HG03095 (cell line): ENCODE results near the gene TNFRSF12A.

Experiments used
- ATAC-seq: cut with Tn5 transposase; IDR thresholded peaks from one replicate; pipeline ENCODE4 v1.9.1; 2021; ENCODE audit warnings: moderate library complexity; ENCODE audit not compliant: unreplicated experiment

TNFRSF12A gene, protein sequence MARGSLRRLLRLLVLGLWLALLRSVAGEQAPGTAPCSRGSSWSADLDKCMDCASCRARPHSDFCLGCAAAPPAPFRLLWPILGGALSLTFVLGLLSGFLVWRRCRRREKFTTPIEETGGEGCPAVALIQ

DNA sequence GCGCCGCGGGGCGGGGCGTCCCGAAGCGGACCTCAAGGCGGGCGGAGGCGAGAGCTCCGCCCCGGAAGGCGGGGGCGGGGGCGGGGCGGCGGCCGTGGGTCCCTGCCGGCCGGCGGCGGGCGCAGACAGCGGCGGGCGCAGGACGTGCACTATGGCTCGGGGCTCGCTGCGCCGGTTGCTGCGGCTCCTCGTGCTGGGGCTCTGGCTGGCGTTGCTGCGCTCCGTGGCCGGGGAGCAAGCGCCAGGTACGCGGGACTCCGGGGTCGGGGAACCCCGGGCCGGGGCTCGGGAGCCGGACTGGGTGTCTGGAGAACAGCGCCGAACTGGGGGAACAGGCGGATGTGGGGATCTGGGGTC lies at the start of gene TNFRSF12A:
Gene TNFRSF12A, plus strand, starts transcription at position 122 of the 357 bp plus-strand sequence. Its CDS starts 30 bp downstream, at position 152.
- ATAC-seq = no peak

- no peak for ATAC-seq
Observed at GRCh38 chr16:2970563-2970962, 49.6 kb upstream of the TNFRSF12A start.

DNA sequence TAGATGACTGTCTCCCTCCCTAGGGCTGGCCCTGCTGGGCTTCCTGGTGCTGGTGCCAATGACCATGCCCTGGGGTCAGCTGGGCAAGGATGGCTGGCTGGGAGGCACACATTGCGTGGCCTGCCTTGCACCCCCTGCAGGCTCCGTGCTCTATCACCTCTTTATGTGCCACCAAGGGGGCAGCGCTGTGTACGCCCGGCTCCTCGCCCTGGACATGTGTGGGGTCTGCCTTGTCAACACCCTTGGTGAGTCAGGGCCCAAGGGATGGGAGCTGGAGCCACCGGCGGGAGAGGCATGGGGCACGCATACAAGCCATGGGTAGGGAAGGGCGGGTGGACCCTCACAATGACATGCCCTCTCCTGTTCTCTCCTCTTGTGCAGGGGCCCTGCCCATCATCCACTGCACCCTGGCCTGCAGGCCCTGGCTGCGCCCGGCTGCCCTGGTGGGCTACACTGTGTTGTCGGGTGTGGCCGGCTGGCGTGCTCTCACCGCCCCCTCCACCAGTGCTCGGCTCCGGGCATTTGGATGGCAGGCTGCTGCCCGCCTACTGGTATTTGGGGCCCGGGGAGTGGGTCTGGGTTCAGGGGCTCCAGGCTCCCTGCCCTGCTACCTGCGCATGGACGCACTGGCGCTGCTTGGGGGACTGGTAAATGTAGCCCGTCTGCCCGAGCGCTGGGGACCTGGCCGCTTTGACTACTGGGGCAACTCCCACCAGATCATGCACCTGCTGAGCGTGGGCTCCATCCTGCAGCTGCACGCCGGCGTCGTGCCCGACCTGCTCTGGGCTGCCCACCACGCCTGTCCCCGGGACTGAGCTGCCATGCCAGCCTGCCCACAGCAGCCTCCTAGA lies 48.8 kb upstream of the TNFRSF12A start:
- ATAC-seq = no peak

- ATAC-seq = no peak
Observed at GRCh38 chr16:2971985-2972784, 48.0 kb upstream of the TNFRSF12A start.

GRCh38 chr16:2973093-2973492 lies 47.1 kb upstream of the TNFRSF12A start:
- no peak for ATAC-seq

- no peak for ATAC-seq
Observed at GRCh38 chr16:2973605-2974318, 46.4 kb upstream of the TNFRSF12A start.

GRCh38 chr16:2974319-2975056 lies 45.7 kb upstream of the TNFRSF12A start:
- no peak for ATAC-seq

DNA sequence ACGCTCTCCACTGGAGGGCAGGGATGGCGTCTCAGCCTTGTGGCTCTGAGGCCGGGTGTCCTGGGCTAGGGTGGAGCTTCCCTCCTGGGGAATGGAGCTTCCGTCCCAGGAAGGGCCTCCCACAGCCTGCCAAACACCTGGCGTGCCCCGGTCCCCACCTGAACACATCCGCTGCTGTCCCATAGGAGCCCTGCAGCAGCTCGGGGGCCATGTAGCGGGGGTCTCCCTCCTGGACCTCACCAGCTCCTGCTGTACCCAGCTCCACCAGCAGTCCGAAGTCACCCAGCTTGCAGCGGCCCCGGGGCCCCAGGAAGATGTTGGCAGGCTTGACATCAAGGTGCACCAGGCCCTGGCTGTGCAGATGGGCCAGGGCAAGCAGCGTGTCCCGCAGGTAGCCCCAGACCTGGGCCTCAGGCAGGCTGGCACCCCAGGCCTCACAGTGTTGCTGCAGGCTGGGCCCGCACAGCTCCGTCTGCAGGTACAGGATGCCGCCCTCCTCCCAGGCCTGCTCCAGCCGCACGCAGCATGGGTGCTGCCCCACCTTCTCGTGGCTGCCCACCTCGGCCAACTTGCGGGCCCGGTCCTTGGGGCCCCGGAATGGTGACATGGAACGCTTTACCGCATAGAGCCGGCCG lies 44.9 kb upstream of the TNFRSF12A start:
- ATAC-seq = no peak

GRCh38 chr16:2976201-2976600 lies 44.0 kb upstream of the TNFRSF12A start:
- no peak for ATAC-seq

DNA sequence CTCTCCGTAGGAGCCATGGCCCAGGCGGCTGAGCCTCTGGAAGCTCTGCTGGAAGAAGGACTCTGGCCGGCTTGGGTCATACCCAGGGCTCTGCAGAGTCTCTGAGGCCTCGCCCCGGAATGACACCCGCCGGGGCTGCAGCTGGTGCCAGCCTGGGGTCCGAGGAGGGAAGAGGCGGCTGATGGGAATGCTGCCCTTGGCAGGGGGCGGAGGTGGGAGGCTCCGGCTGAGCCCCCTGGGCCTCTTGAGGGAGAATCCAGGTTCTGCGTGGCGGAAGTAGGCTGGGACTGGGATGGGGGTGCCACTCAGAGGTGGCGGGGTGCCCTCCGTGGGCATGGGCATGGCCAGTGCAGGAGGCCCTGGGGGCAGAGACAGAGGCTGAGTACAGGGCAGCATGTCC lies 43.5 kb upstream of the TNFRSF12A start:
- no peak for ATAC-seq

DNA sequence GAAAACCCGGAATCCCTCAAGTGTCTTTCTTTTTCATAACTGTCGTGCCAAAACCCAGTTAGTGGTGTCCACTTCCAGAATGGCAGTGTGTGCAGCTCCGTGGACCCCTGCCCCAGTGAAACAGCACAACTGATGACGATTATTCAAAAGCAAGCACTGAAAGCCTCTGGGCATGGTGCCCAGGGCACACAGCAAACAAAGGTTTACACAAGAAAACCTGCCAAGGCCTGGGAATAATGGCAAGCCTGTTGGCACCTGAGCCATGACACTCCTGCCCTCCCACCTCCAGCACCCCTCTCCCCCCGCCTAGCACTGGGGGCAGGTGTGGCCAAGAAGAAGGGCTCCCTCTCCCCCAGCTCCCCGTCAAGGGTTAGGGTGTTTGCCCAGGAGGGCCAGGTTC lies 42.7 kb upstream of the TNFRSF12A start:
- no peak for ATAC-seq

DNA sequence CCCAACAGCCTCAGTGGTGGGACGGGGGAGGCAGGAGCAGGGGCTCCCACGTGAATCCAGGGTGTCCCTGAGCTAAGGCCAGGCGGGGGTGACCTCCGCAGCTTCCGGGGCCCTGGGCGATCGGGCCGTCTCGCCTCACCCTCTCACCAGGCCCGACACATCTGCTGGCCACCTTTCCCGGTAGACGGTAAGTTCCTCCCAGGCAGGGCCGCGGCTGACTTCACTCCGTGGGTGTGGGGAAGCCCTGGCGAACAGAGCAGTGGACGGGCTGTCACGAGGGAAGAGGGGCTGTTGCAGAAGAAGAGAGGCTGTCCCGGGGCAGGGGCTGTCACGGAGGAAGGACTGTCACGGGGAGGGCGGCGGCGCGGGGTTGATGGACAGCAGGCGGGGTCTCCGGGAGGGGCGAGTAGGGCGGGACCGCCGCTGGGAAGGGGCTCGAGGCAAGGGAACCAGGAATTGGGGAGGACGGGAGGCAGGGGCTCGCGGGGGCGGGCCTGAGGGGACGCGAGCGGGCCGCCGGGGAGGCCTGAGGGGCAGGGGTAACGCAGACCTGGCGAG lies 40.4 kb upstream of the TNFRSF12A start:
- no peak for ATAC-seq

DNA sequence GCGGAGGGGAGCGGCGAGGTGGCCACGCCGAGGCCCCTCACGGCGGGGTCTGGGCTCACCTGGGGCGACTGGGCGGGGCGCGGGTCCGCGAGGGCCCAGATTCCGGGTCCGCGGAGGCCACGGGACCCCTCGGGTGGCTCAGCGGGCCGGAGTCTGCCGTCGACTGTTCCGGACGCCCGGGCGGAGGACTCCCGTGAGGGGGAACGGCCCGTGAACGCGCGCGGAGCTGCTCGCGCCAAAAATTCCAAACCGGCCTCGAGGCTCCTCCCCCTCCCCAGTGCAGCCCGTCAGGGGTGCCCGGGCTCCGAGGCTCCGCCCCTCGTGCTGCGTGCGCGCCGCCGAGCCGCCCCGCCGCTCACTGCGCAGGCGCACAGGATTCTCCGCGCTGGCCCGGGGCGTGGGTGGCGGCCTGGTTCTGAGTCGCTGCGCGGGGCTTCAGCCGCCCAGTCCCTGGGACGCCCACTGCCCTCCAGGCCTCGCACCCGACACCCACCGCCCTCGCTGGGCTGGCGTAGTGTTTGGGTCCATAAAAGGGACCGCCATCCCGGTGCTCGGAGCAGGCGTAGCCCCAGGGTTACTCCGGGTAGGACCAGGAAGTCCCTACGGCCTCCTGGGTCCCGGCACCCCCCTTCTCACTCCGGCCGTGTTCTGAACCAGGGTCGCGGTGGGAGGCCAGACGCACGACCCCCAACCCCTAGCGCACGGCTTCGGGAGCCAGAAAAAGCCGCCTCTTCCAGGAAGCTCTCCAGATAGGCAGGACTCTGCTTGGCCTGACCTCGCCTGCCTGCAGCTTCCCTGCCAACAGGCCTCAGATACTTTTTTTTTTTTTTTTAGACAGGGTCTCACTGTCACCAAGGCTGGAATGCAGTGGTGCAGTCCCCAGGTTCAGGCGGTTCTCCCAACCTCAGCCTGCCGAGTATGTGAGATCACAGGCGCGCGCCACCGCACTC lies 39.7 kb upstream of the TNFRSF12A start, which contains the start of gene PKMYT1:
Gene PKMYT1, minus strand, starts transcription at position 220 of the 950 bp plus-strand sequence. CDS start 789 bp downstream, outside the sequence.
- ATAC-seq = peak; percentile 52

DNA sequence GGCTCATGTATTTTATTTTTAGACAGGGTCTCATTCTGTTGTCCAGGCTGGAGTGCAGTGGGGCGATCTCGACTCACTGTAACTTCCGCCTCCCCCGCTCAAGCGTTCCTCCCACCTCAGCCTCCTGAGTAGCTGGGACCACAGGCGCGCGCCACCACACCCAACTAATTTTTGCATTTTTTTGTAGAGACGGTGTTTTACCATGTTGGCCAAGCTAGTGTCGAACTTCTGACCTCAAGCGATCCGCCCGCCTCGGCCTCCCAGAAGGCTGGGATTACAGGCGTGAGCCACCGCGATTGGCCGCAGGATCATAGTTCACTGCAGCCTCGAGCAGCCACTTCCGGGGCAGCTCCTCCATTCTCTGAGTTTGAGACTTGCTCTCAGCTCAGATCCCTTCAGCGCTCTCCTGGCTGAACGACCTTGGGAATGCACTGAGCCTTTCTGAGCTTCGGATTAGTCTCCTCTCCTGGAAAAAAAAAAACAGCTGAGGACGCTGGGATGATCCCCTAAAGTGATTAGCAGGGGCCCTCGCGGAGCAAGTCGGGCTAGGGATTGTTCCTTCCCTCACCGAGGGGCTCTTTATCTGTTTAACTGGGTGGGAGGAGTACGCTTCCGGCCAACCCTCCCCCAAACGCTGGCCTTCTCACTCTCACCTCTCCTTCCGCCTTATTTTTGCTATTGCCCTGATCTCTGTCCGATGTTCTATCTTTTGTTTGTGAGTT lies 38.8 kb upstream of the TNFRSF12A start:
- no peak for ATAC-seq

DNA sequence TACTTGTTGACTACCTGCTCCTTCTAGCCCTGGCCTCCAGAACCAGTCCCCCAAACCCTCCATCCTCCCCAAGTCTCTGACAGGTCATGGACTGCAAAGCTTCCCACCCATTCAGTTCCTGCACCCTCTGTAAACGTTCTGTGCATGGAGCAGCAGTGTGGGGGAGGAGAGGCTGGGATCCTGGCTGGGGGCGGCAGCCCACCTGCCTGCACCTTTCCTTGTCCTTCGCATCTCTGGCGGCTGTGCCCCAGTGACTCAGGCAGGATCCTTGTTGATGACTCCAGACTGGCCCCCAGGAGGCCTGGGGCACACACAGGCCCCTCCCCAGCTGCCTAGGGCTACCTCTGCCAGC lies 38.3 kb upstream of the TNFRSF12A start:
- no peak for ATAC-seq

DNA sequence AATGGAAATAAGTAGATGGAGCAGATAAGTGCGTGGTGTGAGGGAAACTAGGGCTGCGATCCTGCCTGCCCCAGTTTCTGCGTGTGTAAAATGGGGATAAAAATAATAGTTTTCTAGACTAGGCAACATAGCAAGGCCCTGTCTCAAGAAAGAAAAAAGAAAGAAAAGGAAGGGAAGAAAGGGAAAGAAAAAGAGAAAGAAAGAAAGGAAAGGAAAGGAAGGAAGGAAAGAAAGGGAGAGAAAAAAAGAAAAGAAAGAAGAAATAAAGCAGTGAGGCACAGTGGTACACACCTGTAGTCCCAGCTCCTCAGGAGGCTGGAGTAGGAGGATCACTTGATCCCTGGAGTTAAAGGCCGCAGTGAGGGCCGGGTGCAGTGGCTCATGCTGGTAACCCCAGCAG lies 37.8 kb upstream of the TNFRSF12A start:
- no peak for ATAC-seq

DNA sequence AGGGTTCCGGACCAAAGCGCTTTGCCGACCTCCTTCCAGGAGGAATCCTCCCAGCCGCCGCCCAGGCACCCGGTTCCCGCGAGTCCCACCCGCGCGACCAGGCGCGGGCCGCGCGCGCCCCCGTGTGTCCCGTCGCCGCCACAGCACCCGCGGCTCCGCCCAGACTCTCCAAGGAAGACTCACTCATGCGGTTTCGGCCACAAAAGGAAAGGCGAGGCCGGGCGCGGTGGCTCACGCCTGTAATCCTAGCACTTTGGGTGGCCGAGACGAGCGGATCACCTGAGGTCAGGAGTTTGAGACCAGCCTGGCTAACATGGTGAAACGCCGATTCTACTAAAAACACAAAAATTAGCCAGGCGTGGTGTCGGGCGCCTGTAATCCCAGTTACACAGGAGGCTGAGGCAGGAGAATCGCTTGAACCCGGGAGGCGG lies 36.4 kb upstream of the TNFRSF12A start:
- no peak for ATAC-seq

GRCh38 chr16:2985462-2985861 lies 34.7 kb upstream of the TNFRSF12A start:
- no peak for ATAC-seq
